H1 (cell line): ENCODE measurements around the gene CNNM4.

ENCODE experiments used
- ATF2 ChIP-seq: IDR thresholded peaks from 2 replicates; pipeline ENCODE4 v1.6.1; 2012; ENCODE audit warnings: low read length, inconsistent platforms
- BRCA1 ChIP-seq: IDR thresholded peaks from 2 replicates; pipeline ENCODE4 v1.6.1; 2012; ENCODE audit warnings: low read depth, low read length, improper control_type of control experiment
- CEBPB ChIP-seq: IDR thresholded peaks from 2 replicates; pipeline ENCODE4 v1.6.1; 2012; ENCODE audit warnings: low read depth, low read length
- CHD7 ChIP-seq: fragments of 300-600 bp; sonication (generic); IDR thresholded peaks from 2 replicates; pipeline ENCODE4 v1.7.1; 2012; ENCODE audit warnings: low read length, moderate library complexity, mild to moderate bottlenecking, inconsistent platforms; ENCODE audit not compliant: insufficient replicate concordance
- CREB1 ChIP-seq: IDR thresholded peaks from 2 replicates; pipeline ENCODE4 v1.6.1; 2012; ENCODE audit warnings: inconsistent platforms
- CTCF ChIP-seq, 3 experiments: IDR thresholded peaks; 1 replicate in 2 of 3; 2 replicates in 1 of 3; pipeline versions ENCODE4 v1.5.1 to v1.6.1; 2011; ENCODE audit warnings: low read length in 3 of 3, mild to moderate bottlenecking in 3 of 3, inconsistent platforms in 2 of 3, low read depth in 1 of 3, moderate library complexity in 1 of 3; ENCODE audit not compliant: insufficient read depth in 1 of 3; ENCODE audit errors: control extremely low read depth in 1 of 3
- EZH2 ChIP-seq: fragments of 200-600 bp; sonication (generic); IDR thresholded peaks from 2 replicates; pipeline ENCODE4 v1.7.1; 2012; ENCODE audit warnings: low read depth, mild to moderate bottlenecking, moderate library complexity, low read length, inconsistent platforms; ENCODE audit not compliant: severe bottlenecking
- GABPA ChIP-seq: IDR thresholded peaks from 2 replicates; pipeline ENCODE4 v1.6.1; 2011; ENCODE audit warnings: mild to moderate bottlenecking, low read length, moderate library complexity, borderline replicate concordance; ENCODE audit not compliant: insufficient read depth
- NRF1 ChIP-seq: IDR thresholded peaks from 2 replicates; pipeline ENCODE4 v1.6.1; 2011; ENCODE audit warnings: mild to moderate bottlenecking, low read depth, low read length, improper control_type of control experiment
- POLR2AphosphoS5 ChIP-seq: IDR thresholded peaks from 2 replicates; pipeline ENCODE4 v1.6.1; 2011; ENCODE audit warnings: low read depth, low read length
- SIN3A ChIP-seq, 2 experiments: IDR thresholded peaks in 1 of 2; conservative IDR thresholded peaks in 1 of 2; 2 replicates each; pipeline ENCODE4 v1.6.1; 2011 to 2012; ENCODE audit warnings: low read length in 2 of 2, improper control_type of control experiment in 1 of 2, low read depth in 1 of 2, mild to moderate bottlenecking in 1 of 2
- SP1 ChIP-seq: IDR thresholded peaks from 2 replicates; pipeline ENCODE4 v1.6.1; 2011; ENCODE audit warnings: low read depth, low read length
- TCF12 ChIP-seq: IDR thresholded peaks from 2 replicates; pipeline ENCODE4 v1.6.1; 2011; ENCODE audit warnings: low read depth, mild to moderate bottlenecking, low read length
- YY1 ChIP-seq: IDR thresholded peaks from 2 replicates; pipeline ENCODE4 v1.6.1; 2011; ENCODE audit warnings: low read depth, mild to moderate bottlenecking, low read length

GRCh38 chr2:96787411-96787810 is 26.7 kb downstream of the CNNM4 start:
- TF ChIP-seq GABPA: no peak
- no peak for TF ChIP-seq CTCF (IDR thresholded peaks at IDR 0.05; ENCODE audit: control extremely low read depth in 1 of 3, insufficient read depth in 1 of 3, low read depth in 1 of 3, low read length in 3 of 3)
- TF ChIP-seq SIN3A (conservative IDR thresholded peaks at IDR 0.05 in 1 of 2, IDR thresholded peaks at IDR 0.05 in 1 of 2; ENCODE audit: low read depth in 1 of 2, low read length in 2 of 2): no peak
- no peak for TF ChIP-seq CEBPB
- no peak for TF ChIP-seq NRF1
- TF ChIP-seq BRCA1: no peak
- TF ChIP-seq SP1: no peak
- no peak for TF ChIP-seq YY1
- TF ChIP-seq TCF12: no peak
- TF ChIP-seq CREB1: no peak
- TF ChIP-seq POLR2AphosphoS5: no peak
- no peak for TF ChIP-seq EZH2
- no peak for TF ChIP-seq ATF2
- TF ChIP-seq CHD7: no peak
